Body of pancreas (tissue), 4 donors: ENCODE measurements around the gene EHMT1. TPM values are rescaled to one million over a fixed set of nuclear protein-coding genes. Genes with fewer than 3 reads are reported as not detected.
"Not testable (repeated sequence)": the region's sequence is repeated elsewhere in the genome, so short reads cannot be mapped to it uniquely, and the experiment has no call there.

ENCODE experiments used
- ATAC-seq: fragments of 150-250 bp; one replicate; pipeline ENCODE4 v1.9.1; 2016
- DNase-seq, 4 donors: peaks; one replicate each; pipeline ENCODE4 v3.0.0-alpha.2; 2019
- H3K27ac ChIP-seq, 4 donors: fragments of 200-600 bp; sonication (generic); 1 replicate in 3 of 4; 2 replicates in 1 of 4; pipeline versions ENCODE4 v1.5.1 to v1.6.1; 2016 to 2019; ENCODE audit warnings: mild to moderate bottlenecking in 1 of 4, mixed read lengths in 1 of 4, moderate library complexity in 1 of 4
- H3K27me3 ChIP-seq, 2 donors: fragments of 200-600 bp; sonication (generic); one replicate each; pipeline ENCODE4 v1.6.0; 2016; ENCODE audit warnings: mild to moderate bottlenecking in 1 of 2
- H3K36me3 ChIP-seq, 2 donors: fragments of 200-600 bp; sonication (generic); replicated peaks in 1 of 2; 2 replicates each; pipeline ENCODE4 v1.5.1; 2016; ENCODE audit warnings: low read depth in 2 of 2; ENCODE audit not compliant: insufficient read depth in 1 of 2
- H3K4me1 ChIP-seq: fragments of 200-600 bp; sonication (generic); one replicate; pipeline ENCODE4 v1.6.0; 2016
- H3K4me3 ChIP-seq, 2 donors: fragments of 200-600 bp; sonication (generic); 1 replicate in 1 of 2; 2 replicates in 1 of 2; pipeline ENCODE4 v1.5.1; 2016 to 2019
- H3K9me3 ChIP-seq, 3 donors: fragments of 200-600 bp; sonication (generic); 1 replicate in 2 of 3; 2 replicates in 1 of 3; pipeline ENCODE4 v1.5.1; 2016
- POLR2A ChIP-seq, 3 donors: fragments of 450-650 bp; IDR thresholded peaks; one replicate each; pipeline ENCODE4 v1.6.1; 2016; ENCODE audit warnings: antibody characterized with exemption in 3 of 3, mild to moderate bottlenecking in 2 of 3
- WGBS, 2 donors: methylation state at CpG; one replicate each; pipeline ENCODE4 v1.1.5; 2017; 5-methylcytosine and 5-hydroxymethylcytosine counted together
- intact Hi-C: fragments of 100-400 bp; cut with DNase I; formaldehyde crosslinking; loops from one replicate; pipeline ENCODE4 v1.15.1; 2023
- total RNA-seq, 2 donors: library from RNA; depleted of rRNA; stranded (reverse); fragments of >200 nt; gene quantifications; one replicate each; pipeline ENCODE4 v1.1.0, GENCODE V29; 2016
- TF ChIP-seq, protein P1 (sequence below), 7 experiments: fragments of 450-650 bp in 4 of 7; fragments of 200-600 bp in 3 of 7; sonication (generic) in 3 of 7; IDR thresholded peaks; one replicate each; pipeline ENCODE4 v1.5.1; 2016 to 2019; ENCODE audit warnings: antibody characterized with exemption in 7 of 7

Gene EHMT1
- total RNA-seq, 2 donors from 2014 or later = 41.0 to 65.9 TPM

DNA sequence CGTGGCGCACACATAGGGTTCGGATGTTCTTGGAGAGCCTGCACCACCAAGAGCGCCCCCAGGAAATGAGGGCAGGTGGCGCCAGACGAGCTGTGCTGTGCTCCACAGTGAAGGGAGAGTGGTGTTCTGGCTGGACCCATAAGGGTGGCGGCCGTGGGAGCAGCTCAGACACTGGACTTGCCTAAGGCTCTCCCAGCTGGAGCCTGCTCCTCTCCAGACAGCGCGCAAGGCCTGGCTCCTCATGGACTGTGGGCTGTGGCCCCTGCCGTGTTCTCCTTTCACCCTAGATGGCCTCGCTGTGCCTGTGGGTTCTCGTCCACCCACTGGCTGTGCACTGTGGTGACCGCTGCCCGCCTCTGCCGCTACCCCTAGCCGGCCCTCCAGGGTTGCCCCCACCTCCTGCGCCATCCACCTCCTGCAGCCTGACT is 92.9 kb downstream of the EHMT1 start:
- intact Hi-C loops = no loop called here
- ATAC-seq (no peak), DNase-seq (no peak)
- TF ChIP-seq, protein P1, sequence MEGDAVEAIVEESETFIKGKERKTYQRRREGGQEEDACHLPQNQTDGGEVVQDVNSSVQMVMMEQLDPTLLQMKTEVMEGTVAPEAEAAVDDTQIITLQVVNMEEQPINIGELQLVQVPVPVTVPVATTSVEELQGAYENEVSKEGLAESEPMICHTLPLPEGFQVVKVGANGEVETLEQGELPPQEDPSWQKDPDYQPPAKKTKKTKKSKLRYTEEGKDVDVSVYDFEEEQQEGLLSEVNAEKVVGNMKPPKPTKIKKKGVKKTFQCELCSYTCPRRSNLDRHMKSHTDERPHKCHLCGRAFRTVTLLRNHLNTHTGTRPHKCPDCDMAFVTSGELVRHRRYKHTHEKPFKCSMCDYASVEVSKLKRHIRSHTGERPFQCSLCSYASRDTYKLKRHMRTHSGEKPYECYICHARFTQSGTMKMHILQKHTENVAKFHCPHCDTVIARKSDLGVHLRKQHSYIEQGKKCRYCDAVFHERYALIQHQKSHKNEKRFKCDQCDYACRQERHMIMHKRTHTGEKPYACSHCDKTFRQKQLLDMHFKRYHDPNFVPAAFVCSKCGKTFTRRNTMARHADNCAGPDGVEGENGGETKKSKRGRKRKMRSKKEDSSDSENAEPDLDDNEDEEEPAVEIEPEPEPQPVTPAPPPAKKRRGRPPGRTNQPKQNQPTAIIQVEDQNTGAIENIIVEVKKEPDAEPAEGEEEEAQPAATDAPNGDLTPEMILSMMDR (IDR thresholded peaks at IDR 0.05) = no peak
- no peak for TF ChIP-seq POLR2A (IDR thresholded peaks at IDR 0.05)
- 94% methylated on average over 14 to 18 of the region's 18 CpGs for WGBS, 2 donors
- Histone ChIP-seq H3K27ac (no peak overlapping the region), H3K4me1 (no peaks in the 10 kb centered on the region), H3K4me3 (no peak overlapping the region), H3K9me3 (no peaks in the 10 kb centered on the region), H3K36me3 (peaks cover 0 to under 1% of the 10 kb centered on the region in 2 donors), H3K27me3 (no peaks in the 10 kb centered on the region)

DNA sequence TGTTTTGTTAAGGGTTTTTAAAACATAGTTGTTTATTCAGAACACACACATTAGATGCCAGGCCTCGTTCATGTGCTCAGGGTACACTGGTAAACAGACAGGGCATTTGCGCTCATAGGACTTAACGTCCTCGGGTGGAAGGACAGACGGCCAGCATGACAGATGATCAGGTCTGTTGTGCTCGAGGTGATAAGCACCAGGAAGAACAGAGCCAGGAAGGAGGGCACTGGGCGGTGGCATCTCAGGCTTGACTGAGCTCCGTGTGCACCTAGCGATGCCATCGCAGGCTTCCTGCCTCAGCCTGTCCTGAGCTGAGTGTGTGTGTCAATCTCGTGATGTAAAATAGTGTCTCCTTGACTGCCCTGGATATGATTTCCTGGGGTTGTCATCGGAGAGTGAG is 96.5 kb downstream of the EHMT1 start:
- H3K27ac ChIP-seq = no peak overlapping the region
- H3K27me3 ChIP-seq = no peaks in the 10 kb centered on the region
- H3K9me3 ChIP-seq = no peaks in the 10 kb centered on the region
- ATAC-seq = no peak
- H3K36me3 ChIP-seq = peaks cover 0 to 12% of the 10 kb centered on the region in 2 donors
- TF ChIP-seq, protein P1 (IDR thresholded peaks at IDR 0.05) = no peak
- TF ChIP-seq POLR2A (IDR thresholded peaks at IDR 0.05) = no peak
- H3K4me3 ChIP-seq = no peak overlapping the region
- WGBS, 2 donors = 75 to 83% methylated on average over 8 to 12 of the region's 12 CpGs
- H3K4me1 ChIP-seq = no peaks in the 10 kb centered on the region
- intact Hi-C loops = no loop called here
- peak in 1 of 4 donors; percentile 25 for DNase-seq

DNA sequence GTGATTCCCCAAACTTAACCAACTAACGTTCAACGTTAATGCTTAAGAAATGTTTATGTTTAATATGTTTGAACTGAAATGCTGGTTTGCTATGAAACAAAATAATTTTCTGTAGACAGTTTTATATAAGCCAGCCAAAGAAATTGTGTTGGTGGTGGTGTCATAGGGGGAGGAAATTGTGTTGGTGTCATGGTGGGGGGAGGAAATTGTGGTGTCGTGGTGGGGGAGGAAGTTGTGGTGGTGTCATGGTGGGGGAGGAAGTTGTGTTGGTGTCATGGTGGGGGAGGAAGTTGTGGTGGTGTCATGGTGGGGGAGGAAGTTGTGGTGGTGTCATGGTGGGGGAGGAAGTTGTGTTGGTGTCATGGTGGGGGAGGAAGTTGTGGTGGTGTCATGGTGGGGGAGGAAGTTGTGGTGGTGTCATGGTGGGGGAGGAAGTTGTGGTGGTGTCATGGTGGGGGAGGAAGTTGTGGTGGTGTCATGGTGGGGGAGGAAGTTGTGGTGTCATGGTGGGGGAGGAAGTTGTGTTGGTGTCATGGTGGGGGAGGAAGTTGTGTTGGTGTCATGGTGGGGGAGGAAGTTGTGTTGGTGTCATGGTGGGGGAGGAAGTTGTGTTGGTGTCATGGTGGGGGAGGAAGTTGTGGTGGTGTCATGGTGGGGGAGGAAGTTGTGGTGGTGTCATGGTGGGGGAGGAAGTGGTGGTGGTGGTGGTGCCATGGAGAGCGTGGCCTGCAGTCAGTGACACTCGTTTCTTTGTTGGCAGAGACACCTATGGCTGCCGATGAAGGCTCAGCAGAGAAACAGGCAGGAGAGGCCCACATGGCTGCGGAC is 97.3 kb downstream of the EHMT1 start:
- H3K4me1 ChIP-seq, ATAC-seq, intact Hi-C loops, DNase-seq, H3K27ac ChIP-seq, H3K9me3 ChIP-seq, H3K4me3 ChIP-seq, H3K27me3 ChIP-seq: not testable (repeated sequence)
- peaks cover 0 to 12% of the 10 kb centered on the region in 2 donors for H3K36me3 ChIP-seq
- 83 to 94% methylated on average over 7 of the region's 7 CpGs for WGBS, 2 donors

DNA sequence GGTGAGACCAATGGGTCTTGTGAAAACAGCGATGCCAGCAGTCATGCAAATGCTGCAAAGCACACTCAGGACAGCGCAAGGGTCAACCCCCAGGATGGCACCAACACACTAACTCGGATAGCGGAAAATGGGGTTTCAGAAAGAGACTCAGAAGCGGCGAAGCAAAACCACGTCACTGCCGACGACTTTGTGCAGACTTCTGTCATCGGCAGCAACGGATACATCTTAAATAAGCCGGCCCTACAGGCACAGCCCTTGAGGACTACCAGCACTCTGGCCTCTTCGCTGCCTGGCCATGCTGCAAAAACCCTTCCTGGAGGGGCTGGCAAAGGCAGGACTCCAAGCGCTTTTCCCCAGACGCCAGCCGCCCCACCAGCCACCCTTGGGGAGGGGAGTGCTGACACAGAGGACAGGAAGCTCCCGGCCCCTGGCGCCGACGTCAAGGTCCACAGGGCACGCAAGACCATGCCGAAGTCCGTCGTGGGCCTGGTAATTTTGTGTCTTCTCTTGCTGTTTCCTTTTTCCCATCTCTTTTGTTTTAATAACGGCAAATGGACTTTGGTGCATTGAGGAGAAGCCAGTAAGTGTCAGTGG is 98.0 kb downstream of the EHMT1 start:
- no peak overlapping the region for H3K27ac ChIP-seq
- WGBS, 2 donors = 97% methylated on average over 13 to 21 of the region's 25 CpGs
- H3K36me3 ChIP-seq = peaks cover 0 to 12% of the 10 kb centered on the region in 2 donors
- no peaks in the 10 kb centered on the region for H3K9me3 ChIP-seq
- TF ChIP-seq, protein P1 (IDR thresholded peaks at IDR 0.05) = no peak
- TF ChIP-seq POLR2A (IDR thresholded peaks at IDR 0.05) = no peak
- ATAC-seq (no peak), DNase-seq (no peak)
- intact Hi-C loops = no loop called here
- no peaks in the 10 kb centered on the region for H3K4me1 ChIP-seq
- no peaks in the 10 kb centered on the region for H3K27me3 ChIP-seq
- no peak overlapping the region for H3K4me3 ChIP-seq

DNA sequence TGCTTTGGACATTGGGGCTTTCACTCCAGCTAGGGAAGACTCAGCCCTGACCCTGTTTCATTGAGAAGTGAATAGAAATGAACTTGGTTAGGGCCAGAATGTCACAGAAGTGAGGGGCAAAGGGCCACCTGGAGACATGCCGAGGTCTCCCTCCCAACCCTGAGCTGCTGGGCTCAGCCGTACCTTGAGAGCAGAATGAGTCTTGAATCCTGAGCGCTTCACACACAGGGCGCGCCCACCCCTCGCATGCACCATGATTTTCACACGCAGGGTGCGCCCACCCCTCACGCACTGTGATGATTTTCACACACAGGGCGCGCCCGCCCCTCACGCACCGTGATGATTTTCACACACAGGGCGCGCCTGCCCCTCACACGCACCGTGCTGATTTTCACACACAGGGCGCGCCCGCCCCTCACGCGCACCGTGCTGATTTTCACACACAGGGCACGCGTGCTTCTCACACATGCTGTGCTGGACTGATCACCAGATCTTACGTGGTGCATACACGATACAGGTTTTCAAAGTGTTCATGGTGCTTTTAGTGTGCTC is 99.0 kb downstream of the EHMT1 start:
- peaks cover 0 to 12% of the 10 kb centered on the region in 2 donors for H3K36me3 ChIP-seq
- no peaks in the 10 kb centered on the region for H3K4me1 ChIP-seq
- no peak for DNase-seq
- no peak overlapping the region for H3K4me3 ChIP-seq
- WGBS, 2 donors = 96% methylated on average over 27 to 28 of the region's 28 CpGs
- no peak overlapping the region for H3K27ac ChIP-seq
- TF ChIP-seq, protein P1 (IDR thresholded peaks at IDR 0.05) = no peak
- no peak for TF ChIP-seq POLR2A (IDR thresholded peaks at IDR 0.05)
- no peaks in the 10 kb centered on the region for H3K9me3 ChIP-seq
- intact Hi-C loops = no loop called here
- ATAC-seq = no peak
- no peaks in the 10 kb centered on the region for H3K27me3 ChIP-seq
